ENCODE data around the gene PAPOLB. TPM values are rescaled to one million over a fixed set of nuclear protein-coding genes. Genes with fewer than 3 reads are reported as not detected.

PAPOLB gene
- total and polyA plus RNA-seq, 2 of the 8 experiments (the other 6 are each of a cell fraction or from before 2014, with no cell fraction given), result 0.02 to 0.15 TPM

- Histone ChIP-seq H2BK5ac (ENCODE audit: low read depth, low read length) (no peak overlapping the region), H3K79me2 (ENCODE audit: control insufficient read depth in 1 of 2, insufficient read depth in 2 of 2, low read length in 2 of 2) (no peaks in the 10 kb centered on the region), H3K23ac (ENCODE audit: insufficient read length) (no peak overlapping the region), H3K27me3 (replicated peaks in 1 of 4; ENCODE audit: control insufficient read depth in 3 of 4, extremely low read depth in 1 of 4, insufficient read depth in 3 of 4, low read length in 3 of 4) (no peaks in the 10 kb centered on the region), H2BK120ac (replicated peaks; ENCODE audit: low read depth, low read length) (no peak overlapping the region), H2BK15ac (ENCODE audit: low read length) (no peak overlapping the region), H2AFZ (ENCODE audit: low read length) (no peak overlapping the region), H3K4me1 (replicated peaks in 1 of 4; ENCODE audit: control insufficient read depth in 3 of 4, insufficient read depth in 4 of 4, low read length in 3 of 4) (peaks cover 0 to 3% (median 0%) of the 10 kb centered on the region in 4 experiments; a peak in 1 of 7 replicates), H3K4me2 (ENCODE audit: insufficient read depth in 1 of 2, low read depth in 2 of 2, low read length in 2 of 2) (no peak overlapping the region), H2AK5ac (ENCODE audit: low read depth, low read length) (no peak overlapping the region), H3K9me3 (ENCODE audit: insufficient read depth in 2 of 2, low read depth in 1 of 2, low read length in 1 of 2) (no peaks in the 10 kb centered on the region), H4K8ac (ENCODE audit: extremely low read depth, insufficient read depth, low read length) (no peak overlapping the region), H3K23me2 (ENCODE audit: low read depth, low read length) (no peaks in the 10 kb centered on the region), H4K91ac (replicated peaks; ENCODE audit: insufficient read length, low read length) (no peak overlapping the region), H3K4ac (replicated peaks; ENCODE audit: insufficient read length, low read depth, low read length) (no peak overlapping the region), H4K20me1 (replicated peaks in 1 of 2; ENCODE audit: control insufficient read depth in 1 of 2, insufficient read depth in 2 of 2, low read length in 2 of 2) (no peaks in the 10 kb centered on the region), H2BK20ac (ENCODE audit: low read length) (no peak overlapping the region), H3K14ac (ENCODE audit: insufficient read length) (no peak overlapping the region), H2BK12ac (ENCODE audit: low read depth, low read length) (no peak overlapping the region), H3K79me1 (ENCODE audit: low read depth, low read length) (no peaks in the 10 kb centered on the region), H3K18ac (ENCODE audit: extremely low read depth, low read length) (no peak overlapping the region), H3K27ac (ENCODE audit: low read depth, low read length) (no peak overlapping the region), H4K5ac (ENCODE audit: insufficient read length, low read depth, low read length) (no peak overlapping the region), H3K4me3 (ENCODE audit: extremely low read depth in 1 of 4, insufficient read depth in 2 of 4, low read depth in 3 of 4, low read length in 4 of 4) (no peak overlapping the region), H3K36me3 (ENCODE audit: control insufficient read depth in 2 of 4, insufficient read depth in 4 of 4, low read length in 3 of 4) (no peaks in the 10 kb centered on the region), H3K56ac (replicated peaks; ENCODE audit: insufficient read length, low read depth, low read length) (no peak overlapping the region), H3K9ac (replicated peaks in 1 of 4; ENCODE audit: extremely low read depth in 1 of 4, low read depth in 3 of 4, low read length in 3 of 4) (no peak overlapping the region)
- no peak for DNase-seq (ENCODE audit: low read depth in 1 of 2, low spot score in 2 of 2)
- 89% methylated on average over 14 of the region's 14 CpGs; no CpG with 5 or more reads in 1 of the 2 experiments for WGBS, 2 experiments (ENCODE audit: extremely low coverage in 1 of 2, insufficient coverage in 1 of 2, insufficient read length in 1 of 2, insufficient replicate concordance in 2 of 2, low coverage in 1 of 2, low lambda C conversion rate in 2 of 2, missing lambda C conversion rate in 1 of 2)
- no peak for FAIRE-seq
- CTCF ChIA-PET (ENCODE audit: partially characterized antibody), result interaction anchor here (0.7 to 2.2 kb wide), 2 partner anchors 18 to 275 kb away, joined by 3 to 7 read pairs; no protein-coding TSS in a partner anchor
- POLR2A ChIA-PET (ENCODE audit: partially characterized antibody), result interaction anchor here (1.2 kb wide), 1 partner anchor 11 kb away, joined by 3 read pairs; no protein-coding TSS in a partner anchor
- TF ChIP-seq EP300 (IDR thresholded peaks at IDR 0.05; ENCODE audit: borderline replicate concordance in 1 of 2, low read depth in 2 of 2, low read length in 2 of 2), result no peak
- TF ChIP-seq MAFK (IDR thresholded peaks at IDR 0.05; ENCODE audit: low read depth, low read length), result no peak
- no peak for TF ChIP-seq SIN3A (conservative IDR thresholded peaks at IDR 0.05 in 1 of 2, IDR thresholded peaks at IDR 0.05 in 1 of 2; ENCODE audit: low read depth in 1 of 2, low read length in 2 of 2)
- TF ChIP-seq PHF8 (conservative IDR thresholded peaks at IDR 0.05; ENCODE audit: low read depth, low read length), result no peak
- TF ChIP-seq HDAC6 (IDR thresholded peaks at IDR 0.05; ENCODE audit: low read depth, low read length), result no peak
- TF ChIP-seq SIX5 (IDR thresholded peaks at IDR 0.05; ENCODE audit: low read depth, low read length), result no peak
- no peak for TF ChIP-seq POLR2A (IDR thresholded peaks at IDR 0.05; ENCODE audit: control extremely low read depth in 1 of 2, low read depth in 2 of 2, low read length in 2 of 2)
- no peak for TF ChIP-seq USF2 (IDR thresholded peaks at IDR 0.05; ENCODE audit: low read length)
- no peak for TF ChIP-seq JUND (IDR thresholded peaks at IDR 0.05; ENCODE audit: low read length)
- no peak for TF ChIP-seq HDAC2 (IDR thresholded peaks at IDR 0.05; ENCODE audit: borderline replicate concordance in 1 of 2, low read depth in 2 of 2, low read length in 2 of 2)
- TF ChIP-seq NRF1 (IDR thresholded peaks at IDR 0.05; ENCODE audit: low read depth, low read length), result no peak
- TF ChIP-seq JUN (IDR thresholded peaks at IDR 0.05; ENCODE audit: low read depth, low read length), result no peak
- TF ChIP-seq POU5F1 (IDR thresholded peaks at IDR 0.05; ENCODE audit: low read depth, low read length), result no peak
These were observed 52.2 kb downstream of the PAPOLB start for GRCh38 chr7:4809666-4810065.

All from H1 (cell line).